Fibroblast of skin of left biceps (primary cell): Measurements from ENCODE around the gene KRT86.

Experiments
- DNase-seq, 2 experiments: peaks; one replicate each; pipeline ENCODE4 v3.0.0-alpha.2; 2013; ENCODE audit warnings: low read depth in 2 of 2

Gene KRT86

GRCh38 chr12:52356762-52357580 is 82.5 kb downstream of the KRT86 start:
- DNase-seq = no peak
